ENCODE measurements around the gene SLC6A4.

DNA sequence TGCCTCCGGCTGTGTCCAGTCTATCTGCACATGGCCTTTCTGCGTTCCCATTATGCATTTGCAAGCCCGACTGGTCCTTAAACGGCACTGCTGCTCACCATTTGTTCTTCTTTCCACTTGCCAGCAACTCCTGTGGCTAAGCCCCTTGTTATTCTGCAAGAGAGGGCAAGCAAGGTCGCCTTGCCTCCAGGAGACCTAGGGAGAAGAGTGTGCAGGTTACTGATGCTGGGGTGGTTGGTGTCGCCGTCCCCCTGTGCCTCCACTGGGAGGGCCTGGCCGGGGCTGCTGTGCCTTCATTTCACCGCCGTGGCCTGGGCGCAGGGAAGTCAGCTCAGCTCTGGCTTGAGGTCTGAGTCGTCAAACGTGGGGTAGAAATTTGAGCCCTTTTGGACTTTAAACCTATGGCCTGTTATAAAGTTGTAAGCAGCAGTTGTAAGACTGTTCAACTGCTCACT lies 12.7 kb downstream of the SLC6A4 start:
- TF ChIP-seq, protein P1, sequence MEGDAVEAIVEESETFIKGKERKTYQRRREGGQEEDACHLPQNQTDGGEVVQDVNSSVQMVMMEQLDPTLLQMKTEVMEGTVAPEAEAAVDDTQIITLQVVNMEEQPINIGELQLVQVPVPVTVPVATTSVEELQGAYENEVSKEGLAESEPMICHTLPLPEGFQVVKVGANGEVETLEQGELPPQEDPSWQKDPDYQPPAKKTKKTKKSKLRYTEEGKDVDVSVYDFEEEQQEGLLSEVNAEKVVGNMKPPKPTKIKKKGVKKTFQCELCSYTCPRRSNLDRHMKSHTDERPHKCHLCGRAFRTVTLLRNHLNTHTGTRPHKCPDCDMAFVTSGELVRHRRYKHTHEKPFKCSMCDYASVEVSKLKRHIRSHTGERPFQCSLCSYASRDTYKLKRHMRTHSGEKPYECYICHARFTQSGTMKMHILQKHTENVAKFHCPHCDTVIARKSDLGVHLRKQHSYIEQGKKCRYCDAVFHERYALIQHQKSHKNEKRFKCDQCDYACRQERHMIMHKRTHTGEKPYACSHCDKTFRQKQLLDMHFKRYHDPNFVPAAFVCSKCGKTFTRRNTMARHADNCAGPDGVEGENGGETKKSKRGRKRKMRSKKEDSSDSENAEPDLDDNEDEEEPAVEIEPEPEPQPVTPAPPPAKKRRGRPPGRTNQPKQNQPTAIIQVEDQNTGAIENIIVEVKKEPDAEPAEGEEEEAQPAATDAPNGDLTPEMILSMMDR (conservative IDR thresholded peaks at IDR 0.05; ENCODE audit: low read depth, low read length) = no peak
- no peak for TF ChIP-seq EZH2 (IDR thresholded peaks at IDR 0.05; ENCODE audit: borderline replicate concordance, low read depth, low read length, poor library complexity, severe bottlenecking)
